Measurements from ENCODE around the gene TTYH1.

The TTYH1 gene

DNA sequence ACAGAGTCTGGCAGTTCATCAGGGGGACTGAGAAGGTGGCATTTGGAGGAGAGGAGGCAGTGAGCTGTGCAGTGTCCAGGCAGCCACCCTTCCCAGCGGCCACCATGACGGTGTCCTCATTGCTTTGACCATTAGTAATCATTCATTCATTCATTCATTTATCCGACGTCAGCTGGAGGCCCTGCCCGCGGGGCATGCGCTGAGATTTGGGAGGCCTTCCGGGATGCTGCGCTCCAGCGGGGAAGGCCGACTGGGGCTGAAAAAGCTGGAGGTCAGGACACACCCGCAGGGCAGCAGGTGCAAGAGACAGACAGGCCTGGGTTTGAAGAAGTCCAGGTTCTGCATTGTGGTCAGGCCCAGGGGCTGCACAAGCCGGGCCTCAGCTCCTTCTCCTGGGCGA, 8.9 kb downstream of the TTYH1 start:
- no peak overlapping the region for H3K4me3 ChIP-seq (ENCODE audit: low read depth, low read length)
- no peak for DNase-seq (ENCODE audit: low read depth)
- in situ Hi-C loops (cut with HindIII; ENCODE audit: low sequenced_read_pairs): no loop called here
- TF ChIP-seq, protein P1, sequence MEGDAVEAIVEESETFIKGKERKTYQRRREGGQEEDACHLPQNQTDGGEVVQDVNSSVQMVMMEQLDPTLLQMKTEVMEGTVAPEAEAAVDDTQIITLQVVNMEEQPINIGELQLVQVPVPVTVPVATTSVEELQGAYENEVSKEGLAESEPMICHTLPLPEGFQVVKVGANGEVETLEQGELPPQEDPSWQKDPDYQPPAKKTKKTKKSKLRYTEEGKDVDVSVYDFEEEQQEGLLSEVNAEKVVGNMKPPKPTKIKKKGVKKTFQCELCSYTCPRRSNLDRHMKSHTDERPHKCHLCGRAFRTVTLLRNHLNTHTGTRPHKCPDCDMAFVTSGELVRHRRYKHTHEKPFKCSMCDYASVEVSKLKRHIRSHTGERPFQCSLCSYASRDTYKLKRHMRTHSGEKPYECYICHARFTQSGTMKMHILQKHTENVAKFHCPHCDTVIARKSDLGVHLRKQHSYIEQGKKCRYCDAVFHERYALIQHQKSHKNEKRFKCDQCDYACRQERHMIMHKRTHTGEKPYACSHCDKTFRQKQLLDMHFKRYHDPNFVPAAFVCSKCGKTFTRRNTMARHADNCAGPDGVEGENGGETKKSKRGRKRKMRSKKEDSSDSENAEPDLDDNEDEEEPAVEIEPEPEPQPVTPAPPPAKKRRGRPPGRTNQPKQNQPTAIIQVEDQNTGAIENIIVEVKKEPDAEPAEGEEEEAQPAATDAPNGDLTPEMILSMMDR (IDR thresholded peaks at IDR 0.05; ENCODE audit: low read depth, low read length, missing control alignments): no peak

DNA sequence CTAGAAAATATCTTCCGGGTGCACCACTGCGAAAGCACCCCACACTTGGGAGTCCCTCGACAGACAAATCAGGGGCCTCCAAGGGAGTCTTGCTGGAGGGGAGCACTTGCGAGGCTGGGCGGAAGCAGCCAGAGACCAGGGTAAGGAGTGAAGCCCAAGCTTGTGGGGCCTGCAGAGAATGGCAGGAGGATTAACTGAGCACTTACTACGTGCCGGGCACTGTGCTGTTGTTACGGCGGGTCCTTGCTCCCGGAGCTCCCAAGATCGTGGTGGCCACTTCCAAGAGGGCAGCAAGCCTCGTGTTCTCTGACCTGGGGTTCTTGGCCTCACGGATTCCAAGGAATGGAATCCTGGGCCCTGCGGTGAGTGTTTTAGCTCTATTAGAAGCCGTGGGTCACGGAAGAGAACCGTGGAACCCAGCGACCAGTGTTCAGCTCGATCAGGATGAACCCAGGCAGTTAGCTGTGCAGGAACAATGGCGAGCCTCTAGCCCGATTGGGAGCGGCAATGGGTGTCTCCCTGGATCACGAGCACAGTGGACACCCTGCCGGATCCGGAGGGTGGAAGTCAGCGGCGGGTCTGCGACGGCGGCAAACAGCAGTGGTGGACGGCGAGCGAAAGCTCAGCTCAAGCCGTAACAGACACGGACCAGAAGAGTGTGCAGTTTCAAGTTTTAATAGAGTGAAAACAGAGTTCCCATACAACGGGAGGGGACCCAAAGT, 9.6 kb downstream of the TTYH1 start:
- no peak for DNase-seq (ENCODE audit: low read depth)
- in situ Hi-C loops (cut with HindIII; ENCODE audit: low sequenced_read_pairs): no loop called here
- H3K4me3 ChIP-seq (ENCODE audit: low read depth, low read length): no peak overlapping the region
- TF ChIP-seq, protein P1 (IDR thresholded peaks at IDR 0.05; ENCODE audit: low read depth, low read length, missing control alignments): no peak

DNA sequence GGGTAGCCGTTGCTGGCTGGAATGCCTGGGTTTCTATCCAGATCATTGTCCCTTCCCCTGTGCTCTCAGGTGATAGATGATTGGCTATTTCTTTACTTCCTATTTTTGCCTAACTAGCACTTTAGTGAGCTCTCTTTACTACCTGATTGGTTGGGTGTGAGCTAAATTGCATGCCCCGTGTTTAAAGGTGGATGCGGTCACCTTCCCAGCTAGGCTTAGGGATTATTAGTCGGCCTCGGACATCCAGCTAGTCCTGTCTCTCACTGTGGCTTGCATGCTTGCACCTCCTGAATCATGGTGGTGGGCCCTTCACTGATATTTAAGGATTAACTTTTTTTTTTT, 10.1 kb downstream of the TTYH1 start:
- in situ Hi-C loops (cut with HindIII; ENCODE audit: low sequenced_read_pairs): no loop called here
- no peak for DNase-seq (ENCODE audit: low read depth)
- TF ChIP-seq, protein P1 (IDR thresholded peaks at IDR 0.05; ENCODE audit: low read depth, low read length, missing control alignments): no peak
- no peak overlapping the region for H3K4me3 ChIP-seq (ENCODE audit: low read depth, low read length)

DNA sequence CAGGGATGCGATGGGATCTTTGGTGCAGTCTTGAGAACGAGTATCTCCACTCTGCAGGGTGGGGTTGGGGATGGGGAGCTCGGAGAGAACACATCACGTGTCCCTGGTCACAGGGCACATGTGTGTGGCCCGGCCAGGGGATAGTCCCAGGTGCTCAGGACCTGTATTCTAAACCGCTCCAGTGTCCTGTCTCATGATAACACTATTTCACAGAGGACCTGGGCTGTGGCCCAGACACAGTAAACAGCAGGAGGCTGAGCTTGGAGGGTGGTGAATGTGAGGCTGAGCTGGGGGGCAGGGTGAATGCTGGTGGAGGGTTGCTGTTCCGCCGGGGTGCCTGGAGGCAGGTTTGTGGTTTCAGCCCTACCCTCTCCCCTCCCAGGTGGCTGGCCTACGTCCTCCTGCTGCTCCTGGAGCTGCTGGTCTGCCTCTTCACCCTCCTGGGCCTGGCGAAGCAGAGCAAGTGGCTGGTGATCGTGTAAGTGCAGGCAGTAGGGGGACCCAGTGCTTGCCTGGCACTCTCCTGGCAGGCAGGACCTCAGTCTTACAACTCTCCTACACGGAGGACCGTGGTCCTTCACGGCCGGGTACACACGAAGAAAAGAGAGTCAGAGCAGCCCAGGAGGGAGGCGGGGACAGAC, 11.1 kb downstream of the TTYH1 start:
- TF ChIP-seq, protein P1 (IDR thresholded peaks at IDR 0.05; ENCODE audit: low read depth, low read length, missing control alignments): no peak
- in situ Hi-C loops (cut with HindIII; ENCODE audit: low sequenced_read_pairs): no loop called here
- DNase-seq (ENCODE audit: low read depth): no peak
- H3K4me3 ChIP-seq (ENCODE audit: low read depth, low read length): no peak overlapping the region

DNA sequence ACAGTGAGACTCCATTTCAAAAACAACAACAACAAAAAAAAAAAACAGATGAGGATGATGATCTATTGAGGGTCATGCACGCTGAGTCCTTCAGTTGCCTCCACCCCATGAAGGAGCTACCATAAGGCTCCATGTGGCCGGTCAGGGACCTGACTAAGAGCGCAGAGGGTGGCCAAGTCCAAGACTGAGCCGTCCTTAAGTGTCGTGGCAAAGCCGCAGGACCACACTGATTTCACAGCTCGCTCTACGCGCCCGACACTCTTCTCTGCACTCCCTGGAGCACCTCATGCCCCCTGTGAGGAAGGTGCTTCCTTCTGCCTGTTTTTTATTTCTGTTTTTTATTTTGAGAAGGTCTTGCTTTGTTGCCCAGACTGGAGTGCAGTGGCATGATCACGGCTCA, 12.3 kb downstream of the TTYH1 start:
- H3K4me3 ChIP-seq (ENCODE audit: low read depth, low read length): no peak overlapping the region
- in situ Hi-C loops (cut with HindIII; ENCODE audit: low sequenced_read_pairs): no loop called here
- DNase-seq (ENCODE audit: low read depth): no peak
- TF ChIP-seq, protein P1 (IDR thresholded peaks at IDR 0.05; ENCODE audit: low read depth, low read length, missing control alignments): no peak

DNA sequence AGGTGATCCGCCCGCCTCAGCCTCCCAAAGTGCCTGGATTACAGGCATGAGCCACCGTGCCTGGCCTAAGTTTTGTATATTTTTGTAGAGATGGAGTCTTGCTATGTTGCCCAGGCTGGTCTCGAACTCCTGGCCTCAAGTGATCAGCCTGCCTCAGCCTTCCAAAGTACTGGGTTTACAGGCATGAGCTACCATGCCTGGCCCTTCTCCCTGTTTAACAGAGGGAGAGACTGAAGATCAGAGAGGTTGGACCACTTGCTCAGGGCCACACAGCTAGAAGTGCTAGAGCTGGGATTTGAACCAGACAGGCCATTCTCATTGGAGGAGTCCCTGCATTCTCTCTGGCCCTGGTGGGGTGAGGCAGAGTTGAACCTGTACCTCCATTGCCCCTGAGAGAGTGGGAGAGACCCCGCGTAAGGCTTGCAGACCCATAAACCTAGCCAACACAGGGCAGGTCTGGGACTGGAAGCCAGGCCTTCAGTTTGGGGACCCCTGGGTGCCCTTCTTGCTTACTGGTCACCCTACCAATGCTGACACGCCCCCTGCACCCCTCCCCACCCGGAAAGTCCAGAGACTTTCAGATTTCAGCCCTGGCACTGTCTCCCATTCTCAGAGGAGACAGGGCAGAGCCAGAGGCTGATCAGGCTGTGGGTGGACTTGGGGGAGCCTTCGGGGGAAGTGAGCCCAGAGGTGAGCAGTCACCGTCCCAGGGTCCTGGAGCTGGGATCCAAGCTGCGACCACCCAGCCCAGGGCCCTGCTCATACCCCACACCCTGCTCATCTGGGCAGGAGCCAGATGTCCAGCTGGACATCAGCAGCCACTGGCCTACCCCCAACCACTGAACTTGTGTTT, 13.3 kb downstream of the TTYH1 start:
- in situ Hi-C loops (cut with HindIII; ENCODE audit: low sequenced_read_pairs): no loop called here

More for the DNA sequence above, 13.3 kb downstream of the TTYH1 start:
- no peak overlapping the region for H3K4me3 ChIP-seq (ENCODE audit: low read depth, low read length)
- TF ChIP-seq, protein P1 (IDR thresholded peaks at IDR 0.05; ENCODE audit: low read depth, low read length, missing control alignments): no peak
- no peak for DNase-seq (ENCODE audit: low read depth)
